A204.1 (cell line): ENCODE data around the gene ECI1.

ENCODE experiments used
- FAIRE-seq: peaks from 2 replicates; lab custom pipeline; 2012; peaks lifted over from hg19 to GRCh38; lab: Jason Lieb, UNC

The ECI1 gene

GRCh38 chr16:2233046-2233775 is 18.2 kb downstream of the ECI1 start:
- no peak for FAIRE-seq

- no peak for FAIRE-seq
These were observed 19.0 kb downstream of the ECI1 start for GRCh38 chr16:2232094-2232990.

DNA sequence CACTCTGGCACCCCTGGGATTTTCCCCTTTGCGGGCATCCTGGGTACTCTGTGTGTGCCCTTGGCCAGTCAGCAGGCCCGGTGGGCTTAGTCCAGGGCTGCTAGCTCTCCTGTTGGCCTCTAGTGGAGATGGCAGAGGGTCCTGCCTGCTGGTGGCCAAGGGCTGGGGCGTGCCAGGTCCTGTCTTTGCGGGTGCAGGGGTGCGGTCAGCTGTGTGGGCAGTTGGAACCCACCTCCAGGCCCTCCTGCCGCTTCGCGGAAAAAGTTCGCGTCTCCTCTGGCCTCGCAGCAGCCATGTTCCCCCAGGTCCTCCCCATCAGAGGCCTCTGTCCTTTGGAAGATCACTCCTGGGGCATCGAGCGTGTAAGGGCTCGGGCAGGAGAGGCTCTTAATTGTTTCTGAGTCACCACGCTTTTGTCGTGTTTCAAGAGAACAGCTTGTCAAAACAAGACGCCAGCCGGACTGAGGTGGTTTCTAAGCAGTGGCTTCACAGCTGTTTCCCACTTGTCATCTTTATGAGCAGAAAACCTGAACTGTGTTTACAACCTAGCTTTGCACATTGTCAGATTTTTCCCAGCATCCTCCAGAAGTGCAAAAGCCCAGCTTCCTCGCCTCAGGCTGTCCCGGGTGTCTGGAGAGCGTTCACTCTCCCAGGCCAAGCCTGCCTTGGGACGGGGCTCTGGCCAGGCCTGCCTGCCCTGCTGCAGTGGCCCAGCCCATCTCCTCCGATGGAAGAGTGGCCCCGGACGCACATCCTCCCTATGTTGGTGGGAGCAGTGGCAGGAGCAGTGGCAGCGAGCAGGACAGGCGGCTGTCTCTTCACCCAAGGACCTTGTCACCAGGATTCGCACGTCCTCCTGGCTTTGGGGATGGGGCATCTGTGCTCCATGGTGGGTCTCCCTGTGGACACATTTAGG is 20.1 kb downstream of the ECI1 start:
- no peak for FAIRE-seq

DNA sequence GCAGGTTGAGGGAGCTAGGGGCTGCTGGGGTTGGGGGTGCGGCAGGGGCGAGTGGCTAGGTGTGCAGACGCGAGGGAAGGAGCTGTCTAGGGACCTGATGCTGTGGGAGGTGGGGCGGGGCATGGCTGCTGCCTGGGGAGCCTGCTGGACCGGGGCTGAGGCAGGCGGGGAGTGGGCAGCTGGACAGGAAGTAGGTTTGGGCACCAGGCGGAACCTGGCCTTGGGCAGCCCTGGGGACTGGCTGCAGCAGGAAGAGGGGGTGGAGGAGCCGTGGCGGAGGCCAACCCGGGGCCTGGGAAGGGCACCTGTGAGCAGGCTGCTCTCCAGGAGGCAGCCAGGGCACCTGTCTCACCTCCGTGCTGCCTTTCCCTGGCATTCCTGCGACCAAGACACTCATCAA is 21.0 kb downstream of the ECI1 start:
- no peak for FAIRE-seq

DNA sequence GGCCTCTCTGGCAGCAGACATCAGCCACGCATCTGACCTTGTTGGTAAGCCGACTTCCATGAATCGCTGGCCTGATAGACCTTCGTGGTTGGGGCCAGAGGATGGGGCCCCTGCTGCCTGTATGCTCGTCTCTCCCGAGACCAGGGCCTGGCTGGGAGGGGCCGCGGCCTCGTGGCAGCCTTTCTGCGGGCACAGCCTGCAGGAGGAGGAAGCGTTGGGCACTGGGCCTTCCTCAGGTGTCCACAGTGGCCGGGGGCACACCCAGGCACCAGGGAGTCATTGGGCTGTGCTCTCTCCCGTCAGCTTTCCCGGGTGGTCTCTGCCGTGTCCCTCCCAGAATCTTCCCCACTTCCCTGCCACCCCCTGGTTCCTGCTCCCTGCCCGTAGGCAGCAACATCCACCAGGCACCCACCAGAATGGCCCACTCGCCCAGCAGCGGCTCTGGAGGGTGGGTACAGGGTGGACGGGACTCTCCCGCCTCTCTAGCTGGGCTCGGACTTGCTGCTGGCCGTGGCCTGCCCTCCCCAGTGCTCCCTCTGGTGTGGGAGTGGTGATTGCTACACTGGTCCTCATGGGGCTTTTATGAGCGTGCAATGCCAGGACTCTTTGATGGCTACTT is 21.6 kb downstream of the ECI1 start:
- no peak for FAIRE-seq

DNA sequence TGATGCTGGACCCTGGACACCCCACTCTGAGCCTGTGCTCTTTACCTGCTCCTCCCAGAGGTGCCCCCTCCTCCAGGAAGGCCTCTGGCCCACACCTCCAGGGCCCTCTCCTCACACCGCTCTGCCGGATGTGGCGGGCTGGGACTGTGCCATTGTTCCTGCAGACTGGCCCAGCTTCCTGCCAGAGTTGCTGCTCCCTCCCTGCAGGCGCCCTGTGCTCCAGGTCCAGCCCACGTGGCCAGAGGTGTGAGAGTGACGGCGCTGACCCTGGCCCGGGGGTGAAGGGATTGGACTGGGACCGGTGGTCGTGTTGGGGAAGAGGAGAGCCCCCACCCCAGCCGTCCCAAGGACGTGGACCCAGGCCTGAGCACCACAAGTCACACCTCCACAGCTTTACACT is 22.3 kb downstream of the ECI1 start:
- no peak for FAIRE-seq

DNA sequence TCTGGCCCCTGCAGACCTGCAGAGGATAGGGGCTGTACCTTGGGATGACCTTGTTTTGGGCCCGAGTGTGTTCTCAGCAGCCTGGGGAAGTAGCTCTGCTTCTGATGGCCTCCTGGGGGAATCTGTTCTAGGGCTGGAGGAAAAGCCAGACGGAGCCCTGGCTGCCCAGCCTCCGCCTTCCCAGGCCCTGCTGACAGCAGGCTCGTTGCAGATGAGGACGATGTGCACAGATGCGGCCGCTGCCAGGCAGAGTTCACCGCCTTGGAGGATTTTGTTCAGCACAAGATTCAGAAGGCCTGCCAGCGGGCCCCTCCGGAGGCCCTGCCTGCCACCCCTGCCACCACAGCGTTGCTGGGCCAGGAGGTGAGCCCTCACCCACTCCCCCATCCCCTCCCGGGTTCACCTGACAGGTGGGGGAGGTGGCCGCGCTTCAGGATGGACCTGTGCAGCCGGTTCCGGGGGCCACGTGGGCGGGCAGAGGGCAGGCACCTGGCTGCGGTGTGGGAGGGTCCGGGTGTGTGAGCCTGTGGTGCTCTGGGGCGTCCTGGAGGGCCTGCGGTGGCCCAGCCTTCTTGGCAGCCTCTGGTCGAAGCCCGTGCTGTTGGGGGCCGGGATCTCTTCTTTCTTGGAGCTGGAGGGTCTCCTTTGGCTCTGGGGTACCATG is 23.1 kb downstream of the ECI1 start:
- FAIRE-seq = no peak

GRCh38 chr16:2226918-2227317 is 24.5 kb downstream of the ECI1 start:
- no peak for FAIRE-seq

DNA sequence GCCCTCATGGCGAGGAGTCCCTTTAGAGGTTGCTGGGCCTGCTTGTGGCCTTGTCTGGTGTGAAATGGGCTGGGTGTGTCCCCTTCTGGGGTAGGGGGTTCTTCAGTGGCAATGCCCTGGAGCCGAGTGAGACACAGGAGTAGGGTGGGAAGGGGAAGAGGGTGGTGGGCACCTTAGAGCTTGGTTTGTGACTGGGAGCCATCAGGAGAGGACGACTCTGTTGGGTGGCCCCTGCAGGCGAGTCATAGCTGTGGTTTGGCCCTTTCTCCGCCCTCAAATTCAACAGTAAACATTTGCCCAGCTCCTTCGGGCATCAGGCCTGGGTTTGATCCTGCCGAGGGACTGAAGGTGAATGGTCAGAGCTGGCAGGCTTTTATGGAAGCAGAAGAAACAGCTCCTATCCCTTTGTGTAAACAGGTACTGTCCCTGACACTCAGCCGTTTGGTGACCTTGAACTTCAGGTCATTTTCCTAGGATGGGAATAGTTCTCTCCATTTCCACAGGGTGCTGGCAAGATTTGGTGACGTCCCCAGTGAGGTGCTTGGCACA is 25.1 kb downstream of the ECI1 start:
- FAIRE-seq = no peak

DNA sequence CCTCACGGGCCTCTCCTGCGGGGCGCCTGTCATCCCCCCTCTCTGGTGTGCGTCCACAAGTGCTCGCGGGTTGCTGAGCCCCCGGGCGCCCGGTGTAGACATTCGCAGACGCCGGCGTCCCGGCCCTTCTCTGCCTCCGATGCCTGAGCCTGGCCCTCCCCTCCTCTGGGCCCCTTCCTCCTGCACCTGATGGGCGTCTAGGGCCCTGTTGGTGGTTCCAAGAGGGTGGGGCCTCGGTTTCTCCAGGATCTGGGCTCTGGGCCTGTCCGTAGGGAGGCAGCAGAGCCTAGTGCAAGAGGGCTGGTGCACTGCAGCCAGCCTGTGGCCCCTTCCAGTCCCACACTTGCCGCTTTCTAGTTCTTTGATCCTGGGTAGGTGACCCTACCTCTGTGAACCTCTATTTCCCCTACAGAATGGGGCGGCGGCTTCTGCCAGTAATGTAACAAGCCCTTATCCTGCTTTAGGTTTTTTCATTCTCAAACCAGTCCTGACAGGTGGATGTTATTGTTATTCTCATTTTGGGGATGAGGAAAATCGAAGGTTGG is 27.4 kb downstream of the ECI1 start:
- no peak for FAIRE-seq

GRCh38 chr16:2223221-2223941 is 28.0 kb downstream of the ECI1 start, which contains the start of gene E4F1:
TSS of gene E4F1 (plus strand) at chr16:2223591. CDS start at chr16:2223614, 23 bp downstream.
- FAIRE-seq = peak; percentile 95

DNA sequence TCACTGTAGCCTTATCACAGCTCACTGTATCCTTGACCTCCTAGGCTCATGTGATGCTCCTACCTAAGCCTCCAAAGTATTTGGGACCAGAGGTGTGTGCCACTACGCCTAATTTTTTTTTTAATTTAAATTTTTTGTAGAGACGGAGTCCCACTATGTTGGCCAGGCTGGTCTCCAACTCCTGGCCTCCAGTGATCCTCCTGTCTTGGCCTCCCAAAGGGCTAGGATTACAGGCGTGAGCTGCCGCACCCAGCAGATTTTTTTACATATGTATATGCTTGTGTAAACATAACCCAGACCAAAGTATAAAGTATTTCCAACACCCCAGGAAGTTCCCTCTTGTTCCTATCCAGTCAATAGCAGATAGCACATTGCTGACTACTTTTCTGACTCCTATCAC is 35.1 kb downstream of the ECI1 start:
- FAIRE-seq = no peak

DNA sequence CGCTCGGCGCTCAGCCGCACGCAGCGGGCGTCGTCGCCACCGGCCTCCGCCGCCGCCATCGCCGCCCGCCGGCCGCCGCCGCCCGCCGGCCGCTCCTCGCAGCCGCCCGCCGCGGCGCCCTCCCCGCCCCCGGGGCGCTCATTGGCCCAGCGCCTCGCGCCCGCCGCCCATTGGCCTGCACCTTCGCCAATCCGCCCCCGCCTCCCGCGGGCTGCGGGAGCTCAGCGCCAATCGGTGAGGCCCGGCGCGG is 36.7 kb downstream of the ECI1 start, which contains the start of gene PGP:
Gene PGP, minus strand, starts transcription at position 122 of the 250 bp plus-strand sequence. Its CDS starts 63 bp downstream, at position 59.
- no peak for FAIRE-seq

GRCh38 chr16:2213817-2214718 is 37.3 kb downstream of the ECI1 start:
- FAIRE-seq = no peak

GRCh38 chr16:2212362-2213324 is 38.7 kb downstream of the ECI1 start:
- FAIRE-seq = no peak

DNA sequence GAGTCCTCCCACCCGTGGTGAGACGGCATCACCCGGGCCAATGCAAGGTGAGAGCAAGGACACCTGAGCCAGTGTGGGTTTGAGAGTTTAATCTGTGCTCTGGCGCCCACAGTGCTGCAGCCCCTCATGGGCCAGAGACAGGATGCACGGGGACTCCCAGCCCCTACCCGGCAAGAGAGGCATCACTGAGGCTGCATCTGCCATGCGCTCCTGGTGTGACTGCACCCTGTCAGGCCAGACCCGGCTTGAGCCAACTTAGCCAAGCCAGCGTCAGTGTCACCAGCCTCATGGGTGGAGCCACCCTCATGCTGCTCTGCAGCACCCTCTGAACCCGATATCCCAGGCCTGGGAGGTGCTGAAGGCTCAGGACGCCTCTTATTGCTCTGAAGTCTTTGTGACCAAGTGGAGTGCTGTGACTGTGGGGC is 39.5 kb downstream of the ECI1 start:
- FAIRE-seq = no peak

DNA sequence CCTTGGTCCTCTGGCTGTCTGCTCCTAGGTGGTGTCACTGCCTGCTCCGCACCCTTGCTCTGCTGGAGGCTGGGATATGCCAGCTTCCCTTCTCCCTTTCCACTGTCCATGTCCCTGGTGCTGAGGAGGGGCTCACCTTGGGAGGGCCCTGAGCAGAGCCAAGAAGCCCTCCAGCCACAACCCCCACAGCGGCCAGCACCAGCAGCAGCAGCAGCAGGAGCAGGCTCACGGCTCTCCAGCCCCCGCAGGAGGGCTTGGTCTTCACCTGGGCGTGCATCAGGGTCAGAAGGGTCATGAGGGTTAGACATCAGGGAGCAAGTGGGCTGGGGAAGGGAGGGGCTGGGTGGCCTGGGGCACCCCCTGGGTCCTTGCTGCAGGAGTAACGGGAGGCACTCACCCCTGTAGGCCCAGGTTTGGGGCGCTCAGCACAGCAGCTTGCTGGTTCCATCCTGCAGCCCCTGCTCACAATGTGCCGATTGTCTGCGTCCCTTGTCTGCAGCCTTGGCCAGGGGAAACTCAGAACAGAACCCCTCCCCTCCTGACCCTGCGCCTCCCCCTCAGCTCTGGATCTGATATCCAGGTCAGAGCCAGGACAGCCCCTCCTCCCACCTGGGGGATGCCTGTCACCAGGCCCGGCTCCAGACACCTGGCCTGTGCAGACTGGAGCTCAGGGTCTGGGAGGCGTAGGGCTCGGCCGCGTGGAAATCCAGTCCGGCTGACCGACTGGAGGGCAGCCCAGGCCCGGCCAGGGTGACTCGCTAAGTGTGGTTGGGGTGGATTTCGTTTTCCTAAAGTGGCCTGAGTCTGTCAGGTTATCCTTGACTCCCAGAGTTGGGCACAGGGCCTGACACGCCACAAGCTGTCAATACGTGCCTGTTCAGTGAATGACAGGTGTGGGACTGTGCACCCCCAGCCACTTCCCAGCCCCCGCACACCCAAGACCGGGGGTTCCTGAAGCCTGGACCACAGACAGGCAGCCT is 40.7 kb downstream of the ECI1 start, which contains the start of gene BRICD5:
Gene BRICD5, minus strand, starts transcription at position 478 of the 980 bp plus-strand sequence. Its CDS starts 30 bp downstream, at position 448.
- no peak for FAIRE-seq
